Bronchial epithelial cell (primary cell): ENCODE results near the gene CABP4. TPM values are rescaled to one million over a fixed set of nuclear protein-coding genes. Genes with fewer than 3 reads are reported as not detected.

Source experiments
- DNase-seq: peaks from one replicate; pipeline ENCODE4 v3.0.0-alpha.2; 2010; ENCODE audit warnings: low read depth
- FAIRE-seq: peaks from 2 replicates; lab custom pipeline; 2011; peaks lifted over from hg19 to GRCh38; lab: Jason Lieb, UNC
- H3K27me3 ChIP-seq: 2 replicates; pipeline ENCODE4 v1.5.1; 2011; ENCODE audit warnings: low read length; ENCODE audit not compliant: control insufficient read depth, insufficient read depth
- H3K36me3 ChIP-seq: 2 replicates; pipeline ENCODE4 v1.5.1; 2011; ENCODE audit warnings: low read length; ENCODE audit not compliant: control insufficient read depth, insufficient read depth
- H3K4me3 ChIP-seq: 2 replicates; pipeline ENCODE4 v1.5.1; 2011; ENCODE audit warnings: mild to moderate bottlenecking, low read depth, low read length, control low read depth
- total RNA-seq: library from RNA; depleted of rRNA; stranded (reverse); fragments of >200 nt; gene quantifications from 2 replicates; pipeline ENCODE4 v1.2.1, GENCODE V29; 2014
- TF ChIP-seq, protein P1 (sequence below): IDR thresholded peaks from 2 replicates; pipeline ENCODE4 v1.5.1; 2011; ENCODE audit warnings: mild to moderate bottlenecking, moderate library complexity, low read length, control low read depth, inconsistent platforms; ENCODE audit not compliant: insufficient read depth, severe bottlenecking

Gene CABP4
- total RNA-seq, 1 donor from 2014 or later, result not detected

DNA sequence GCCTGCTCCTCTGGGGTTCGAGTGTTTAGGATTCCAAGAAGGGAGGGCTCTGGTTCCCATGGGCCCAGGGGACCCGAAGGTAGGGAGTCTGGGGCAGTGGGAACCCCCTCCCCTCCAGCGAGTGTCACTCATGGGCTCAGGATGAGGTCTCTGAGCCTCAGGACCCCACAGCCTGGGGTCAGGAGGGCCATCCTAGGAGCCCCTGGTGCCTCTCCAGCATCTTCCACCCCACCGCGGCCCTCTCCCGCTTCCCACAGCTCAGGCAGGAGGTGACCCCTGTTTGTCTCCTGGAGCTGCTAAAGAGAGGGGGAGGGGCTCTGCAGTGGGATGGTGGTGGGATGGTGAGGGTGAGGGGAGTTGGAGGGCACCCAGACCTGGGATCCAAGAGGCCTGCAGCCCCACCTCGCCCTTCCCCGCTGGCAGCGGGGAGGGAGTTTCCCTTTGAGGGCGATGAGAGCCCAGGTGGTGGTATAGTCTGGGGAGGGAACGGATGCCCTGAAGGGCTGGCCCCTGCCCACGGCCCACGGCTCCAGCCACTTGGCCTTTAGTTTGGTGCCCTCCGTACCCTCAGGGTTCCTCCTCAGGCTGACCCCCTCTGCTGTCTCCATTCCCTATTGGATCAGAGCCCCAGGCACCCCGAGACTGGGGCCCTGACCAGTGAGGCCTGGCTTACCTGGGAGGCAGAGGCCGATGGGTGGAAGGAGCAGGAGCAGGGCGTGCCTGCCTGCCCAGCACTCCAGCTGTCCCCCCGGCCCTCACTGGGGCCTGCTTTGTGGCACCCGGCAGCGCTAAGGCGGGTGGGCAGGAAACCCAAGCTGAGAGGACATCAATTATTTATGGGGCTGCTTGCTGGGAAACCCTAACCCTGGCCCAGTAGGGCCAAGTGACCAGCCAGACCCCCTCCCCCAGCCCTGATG is 1.1 kb upstream of the CABP4 start:
- TF ChIP-seq, protein P1, sequence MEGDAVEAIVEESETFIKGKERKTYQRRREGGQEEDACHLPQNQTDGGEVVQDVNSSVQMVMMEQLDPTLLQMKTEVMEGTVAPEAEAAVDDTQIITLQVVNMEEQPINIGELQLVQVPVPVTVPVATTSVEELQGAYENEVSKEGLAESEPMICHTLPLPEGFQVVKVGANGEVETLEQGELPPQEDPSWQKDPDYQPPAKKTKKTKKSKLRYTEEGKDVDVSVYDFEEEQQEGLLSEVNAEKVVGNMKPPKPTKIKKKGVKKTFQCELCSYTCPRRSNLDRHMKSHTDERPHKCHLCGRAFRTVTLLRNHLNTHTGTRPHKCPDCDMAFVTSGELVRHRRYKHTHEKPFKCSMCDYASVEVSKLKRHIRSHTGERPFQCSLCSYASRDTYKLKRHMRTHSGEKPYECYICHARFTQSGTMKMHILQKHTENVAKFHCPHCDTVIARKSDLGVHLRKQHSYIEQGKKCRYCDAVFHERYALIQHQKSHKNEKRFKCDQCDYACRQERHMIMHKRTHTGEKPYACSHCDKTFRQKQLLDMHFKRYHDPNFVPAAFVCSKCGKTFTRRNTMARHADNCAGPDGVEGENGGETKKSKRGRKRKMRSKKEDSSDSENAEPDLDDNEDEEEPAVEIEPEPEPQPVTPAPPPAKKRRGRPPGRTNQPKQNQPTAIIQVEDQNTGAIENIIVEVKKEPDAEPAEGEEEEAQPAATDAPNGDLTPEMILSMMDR, result no peak
- Histone ChIP-seq H3K36me3 (no peaks in the 10 kb centered on the region), H3K27me3 (no peaks in the 10 kb centered on the region), H3K4me3 (no peak overlapping the region)
- DNase-seq (no peak), FAIRE-seq (no peak)

DNA sequence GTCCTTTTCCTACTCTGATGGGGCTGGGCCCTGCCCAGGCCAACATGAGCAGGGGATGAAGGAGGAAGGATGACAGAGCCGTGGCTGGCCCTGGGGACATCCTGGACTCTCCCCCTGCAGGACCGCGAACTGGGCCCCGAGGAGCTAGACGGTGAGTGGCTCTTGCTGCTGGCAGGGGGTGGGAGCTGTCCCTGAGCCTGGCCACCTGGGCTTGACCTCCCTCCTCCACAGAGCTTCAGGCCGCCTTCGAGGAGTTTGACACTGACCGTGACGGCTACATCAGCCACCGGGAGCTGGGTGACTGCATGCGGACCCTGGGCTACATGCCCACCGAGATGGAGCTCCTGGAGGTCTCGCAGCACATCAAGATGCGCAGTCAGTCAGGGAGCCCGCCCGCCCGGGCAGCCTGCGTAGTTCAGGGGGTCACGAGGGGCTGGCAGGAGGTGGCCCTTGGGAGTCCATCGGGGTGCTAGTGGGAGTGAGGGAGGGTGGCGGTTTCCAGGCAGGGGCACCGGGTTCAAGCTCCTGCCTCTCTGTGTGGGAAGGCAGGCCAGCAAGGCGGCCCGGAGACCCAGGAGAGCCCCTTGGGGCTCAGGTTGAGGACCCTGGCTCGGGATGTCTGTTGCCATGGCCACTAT is 1.0 kb downstream of the CABP4 start:
- DNase-seq (no peak), FAIRE-seq (no peak)
- Histone ChIP-seq H3K4me3 (no peak overlapping the region), H3K27me3 (no peaks in the 10 kb centered on the region), H3K36me3 (no peaks in the 10 kb centered on the region)
- TF ChIP-seq, protein P1, result no peak

DNA sequence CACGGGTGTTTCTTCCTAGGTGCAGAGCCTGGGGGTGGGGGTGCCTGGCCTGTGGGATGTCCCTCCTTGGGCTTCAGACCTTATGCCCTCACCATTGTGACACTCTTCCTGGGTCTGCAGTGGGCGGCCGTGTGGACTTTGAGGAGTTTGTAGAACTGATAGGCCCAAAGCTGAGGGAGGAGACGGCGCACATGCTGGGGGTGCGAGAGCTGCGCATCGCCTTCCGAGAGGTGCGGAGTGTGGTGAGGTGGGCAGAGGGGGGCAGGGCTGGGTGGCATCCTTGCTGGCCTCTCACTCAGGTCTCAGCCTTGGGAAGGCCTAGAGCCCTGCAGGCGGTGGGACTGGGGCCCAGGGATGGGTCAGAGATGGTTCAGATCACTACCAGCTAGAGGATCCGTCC is 2.3 kb downstream of the CABP4 start:
- FAIRE-seq, result no peak
- no peak overlapping the region for H3K4me3 ChIP-seq
- no peaks in the 10 kb centered on the region for H3K27me3 ChIP-seq
- H3K36me3 ChIP-seq, result no peaks in the 10 kb centered on the region
- TF ChIP-seq, protein P1, result no peak
- no peak for DNase-seq

DNA sequence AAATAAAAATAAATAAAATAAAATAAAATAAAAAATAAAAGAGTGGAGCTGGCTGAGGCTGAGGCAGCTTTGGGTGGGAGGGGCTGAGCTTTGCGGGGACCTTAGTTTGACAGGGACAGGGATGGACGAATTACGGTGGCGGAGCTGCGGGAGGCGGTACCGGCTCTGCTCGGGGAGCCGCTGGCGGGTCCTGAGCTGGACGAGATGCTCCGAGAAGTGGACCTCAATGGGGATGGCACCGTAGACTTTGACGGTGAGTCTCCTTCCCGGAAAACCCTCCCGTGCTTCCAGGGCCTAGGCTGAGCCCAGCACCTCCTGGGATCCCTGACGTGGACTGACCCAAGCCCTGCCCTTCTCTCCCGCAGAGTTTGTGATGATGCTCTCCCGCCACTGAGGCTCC is 3.1 kb downstream of the CABP4 start:
- DNase-seq (no peak), FAIRE-seq (no peak)
- TF ChIP-seq, protein P1, result no peak
- H3K4me3 ChIP-seq, result no peak overlapping the region
- H3K27me3 ChIP-seq, result no peaks in the 10 kb centered on the region
- H3K36me3 ChIP-seq, result no peaks in the 10 kb centered on the region

DNA sequence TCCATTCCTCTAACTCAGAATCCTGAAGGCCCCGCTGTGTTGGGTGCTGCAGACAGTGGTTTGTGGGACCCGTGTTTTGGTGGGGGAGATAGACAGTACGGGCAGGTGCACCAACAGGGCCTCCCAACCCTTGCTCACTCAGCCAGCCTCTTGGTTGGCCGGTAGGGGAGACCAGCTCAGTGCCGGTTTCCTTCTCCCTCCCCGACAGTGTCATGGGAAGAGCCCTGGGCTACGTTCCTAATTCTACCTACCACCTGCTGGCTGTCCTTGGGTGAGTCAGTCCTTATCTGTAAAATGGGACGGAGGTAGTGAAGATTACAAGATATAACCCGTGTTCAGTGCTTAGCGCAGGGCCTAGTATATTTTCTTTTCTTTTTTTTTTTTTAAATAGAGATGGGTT is 8.0 kb downstream of the CABP4 start:
- Histone ChIP-seq H3K36me3 (peaks cover 7% of the 10 kb centered on the region), H3K4me3 (no peak overlapping the region), H3K27me3 (no peaks in the 10 kb centered on the region)
- TF ChIP-seq, protein P1, result no peak
- DNase-seq (no peak), FAIRE-seq (no peak)
